GM21737 (cell line): ENCODE results near the gene PDE3A.
"Not testable (repeated sequence)": the region's sequence is repeated elsewhere in the genome, so short reads cannot be mapped to it uniquely, and the experiment has no call there.

Experiments
- ATAC-seq: cut with Tn5 transposase; IDR thresholded peaks from one replicate; pipeline ENCODE4 v1.9.1; 2021; ENCODE audit warnings: mild to moderate bottlenecking, moderate library complexity; ENCODE audit not compliant: unreplicated experiment

Gene PDE3A

GRCh38 chr12:20372326-20373096, 4.2 kb downstream of the PDE3A start:
- ATAC-seq = no peak

DNA sequence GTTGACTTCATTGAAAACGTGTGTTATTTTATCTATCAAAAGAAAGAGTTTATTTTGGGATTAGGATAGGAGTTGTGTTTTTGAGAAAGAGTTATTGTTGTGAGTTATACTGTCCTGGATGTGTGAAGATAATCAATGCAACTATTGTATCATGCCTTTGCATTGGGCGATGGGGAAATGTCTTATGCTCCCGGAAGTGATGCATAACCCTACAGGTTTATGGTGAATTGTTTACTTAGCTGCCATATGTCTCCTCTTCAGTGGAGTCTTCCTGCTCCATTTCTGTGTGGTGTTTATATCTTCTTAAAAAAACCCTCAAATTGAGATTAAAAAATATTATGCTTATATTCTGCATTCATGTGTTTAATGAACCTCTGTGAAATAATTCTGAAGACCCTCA, 6.5 kb downstream of the PDE3A start:
- no peak for ATAC-seq

DNA sequence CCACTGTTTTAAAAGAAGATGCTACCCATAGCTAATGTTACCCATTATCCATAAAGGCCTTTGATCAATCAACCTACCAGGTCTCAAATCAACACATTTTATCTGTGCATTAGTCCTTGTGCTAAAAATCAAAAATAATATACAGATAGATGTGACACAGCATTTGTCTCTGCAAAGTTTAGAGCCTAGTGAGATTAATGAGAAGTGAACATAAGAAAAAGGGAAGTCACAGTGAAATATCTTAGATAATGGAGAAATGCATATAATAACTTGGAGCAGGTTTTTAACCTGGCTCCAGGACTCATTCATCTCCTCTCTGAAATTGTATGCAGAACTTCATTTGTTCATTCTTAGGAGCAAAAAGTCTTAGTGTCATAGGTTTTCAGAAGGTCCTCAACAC, 7.2 kb downstream of the PDE3A start:
- no peak for ATAC-seq

- no peak for ATAC-seq
These were observed 8.6 kb downstream of the PDE3A start for GRCh38 chr12:20376984-20377383.

- no peak for ATAC-seq
These were observed 9.4 kb downstream of the PDE3A start for GRCh38 chr12:20377750-20378149.

DNA sequence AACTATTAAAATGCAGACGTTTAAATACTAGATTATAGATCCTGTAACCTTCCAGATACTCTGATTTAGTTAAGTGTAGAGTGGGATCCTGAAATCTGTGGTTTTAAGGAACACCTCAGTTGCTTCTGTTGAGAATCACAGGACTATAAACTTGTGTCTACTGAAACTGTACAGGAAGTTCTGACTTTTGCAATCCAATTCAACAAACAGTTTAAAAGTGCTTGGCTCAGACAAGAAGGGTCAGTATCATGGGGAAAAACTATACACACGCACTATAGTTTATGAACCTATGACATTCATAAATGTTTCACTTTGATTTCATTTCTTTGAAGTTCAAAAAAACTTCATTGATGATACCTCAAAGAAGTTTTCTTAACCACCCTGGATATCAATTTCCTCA, 13.8 kb downstream of the PDE3A start:
- ATAC-seq = no peak

- ATAC-seq = no peak
These were observed 15.3 kb downstream of the PDE3A start for GRCh38 chr12:20383612-20384011.

GRCh38 chr12:20384836-20385235, 16.5 kb downstream of the PDE3A start:
- not testable (repeated sequence) for ATAC-seq

GRCh38 chr12:20390846-20391245, 22.5 kb downstream of the PDE3A start:
- ATAC-seq = no peak

GRCh38 chr12:20392339-20392738, 24.0 kb downstream of the PDE3A start:
- ATAC-seq = no peak

DNA sequence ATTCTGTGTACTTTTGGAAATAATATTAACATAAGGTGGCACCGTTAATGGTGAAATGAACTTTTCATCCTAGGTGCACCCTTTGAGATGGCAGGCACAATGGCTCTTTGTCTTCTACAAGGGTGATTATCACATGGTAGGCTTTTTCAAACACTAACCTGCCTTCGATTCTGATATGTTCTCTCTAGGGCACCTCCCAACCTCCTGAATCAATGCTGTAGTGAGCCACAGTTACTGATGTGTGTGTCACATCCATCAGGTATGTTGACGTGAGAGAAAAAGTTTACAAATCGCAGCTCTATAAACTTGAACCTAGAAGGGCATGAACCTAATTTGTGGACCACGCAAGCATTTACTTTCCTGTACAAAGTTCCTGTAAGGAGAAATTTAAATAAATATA, 25.4 kb downstream of the PDE3A start:
- ATAC-seq = no peak

DNA sequence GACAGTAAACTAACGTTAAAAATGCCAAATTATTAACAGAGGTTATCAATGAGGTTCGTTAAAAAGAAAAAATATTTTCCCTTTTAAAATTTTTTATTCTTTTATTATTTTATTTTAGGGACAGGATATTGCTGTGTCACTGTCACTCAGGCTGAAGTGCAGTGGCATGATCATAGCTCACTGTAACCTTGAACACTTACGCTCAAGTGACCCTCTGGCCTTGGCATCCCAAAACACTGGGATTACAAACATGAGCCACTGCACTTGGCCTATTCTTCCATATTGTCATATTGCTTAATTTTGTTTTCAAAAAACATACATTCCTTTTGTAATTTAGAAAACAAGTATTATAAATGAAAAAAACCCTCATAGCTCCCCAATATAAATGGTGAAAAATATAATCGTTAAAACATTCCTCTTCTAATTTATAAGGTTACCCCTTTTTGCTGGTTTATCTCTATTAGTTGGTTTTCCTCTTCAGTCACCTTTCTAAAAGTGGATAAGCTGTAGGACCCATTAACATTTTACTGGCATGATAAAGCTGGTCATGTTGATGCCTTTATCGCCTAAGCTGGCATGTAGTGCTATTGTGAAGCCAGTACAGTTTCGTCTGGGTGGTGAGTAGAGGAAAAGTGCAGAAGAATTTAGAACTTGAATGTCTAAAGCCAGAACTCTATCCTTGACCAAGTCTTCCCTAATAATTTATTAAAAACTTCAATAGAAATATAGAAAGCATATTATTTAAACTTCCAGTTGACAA, 27.6 kb downstream of the PDE3A start:
- no peak for ATAC-seq

DNA sequence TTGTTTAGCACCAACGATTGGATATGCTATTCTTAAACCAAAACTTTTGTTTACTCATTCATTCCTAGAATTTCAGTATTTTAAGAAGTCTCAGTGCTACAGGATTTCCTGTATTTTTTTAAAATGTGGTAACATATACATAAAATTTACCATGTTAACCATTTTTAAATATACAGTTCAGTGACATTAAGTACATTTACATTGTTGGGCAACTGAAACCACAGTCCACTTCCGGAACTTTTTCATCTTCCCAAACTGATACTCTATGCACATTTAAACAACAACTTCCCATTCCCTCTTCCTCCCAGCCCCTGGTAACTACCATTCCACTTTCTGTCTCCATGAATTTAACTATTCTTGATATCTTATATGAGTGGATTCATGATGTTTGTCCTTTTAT, 30.3 kb downstream of the PDE3A start:
- ATAC-seq = no peak

DNA sequence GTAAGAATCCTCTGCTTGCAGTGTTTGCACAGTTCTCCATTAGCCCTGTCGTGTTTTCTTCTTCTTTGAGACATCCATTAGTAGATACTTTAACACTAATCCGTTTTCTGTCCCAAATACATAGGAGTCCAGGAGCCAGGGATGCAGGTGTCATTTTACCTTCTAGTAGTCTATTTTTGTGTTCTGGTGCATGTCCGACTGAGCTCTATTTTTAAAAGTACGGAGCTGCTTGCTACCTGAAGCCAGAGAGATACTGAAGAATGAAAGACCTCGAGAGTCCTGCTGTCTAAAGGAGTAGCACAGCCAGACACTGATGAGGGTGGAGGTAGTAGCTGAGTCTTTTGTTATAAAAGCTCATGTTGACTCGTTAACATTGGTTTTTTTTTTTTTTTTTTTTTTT, 31.7 kb downstream of the PDE3A start:
- no peak for ATAC-seq

- ATAC-seq = no peak
These were observed 34.9 kb downstream of the PDE3A start for GRCh38 chr12:20403230-20403629.

DNA sequence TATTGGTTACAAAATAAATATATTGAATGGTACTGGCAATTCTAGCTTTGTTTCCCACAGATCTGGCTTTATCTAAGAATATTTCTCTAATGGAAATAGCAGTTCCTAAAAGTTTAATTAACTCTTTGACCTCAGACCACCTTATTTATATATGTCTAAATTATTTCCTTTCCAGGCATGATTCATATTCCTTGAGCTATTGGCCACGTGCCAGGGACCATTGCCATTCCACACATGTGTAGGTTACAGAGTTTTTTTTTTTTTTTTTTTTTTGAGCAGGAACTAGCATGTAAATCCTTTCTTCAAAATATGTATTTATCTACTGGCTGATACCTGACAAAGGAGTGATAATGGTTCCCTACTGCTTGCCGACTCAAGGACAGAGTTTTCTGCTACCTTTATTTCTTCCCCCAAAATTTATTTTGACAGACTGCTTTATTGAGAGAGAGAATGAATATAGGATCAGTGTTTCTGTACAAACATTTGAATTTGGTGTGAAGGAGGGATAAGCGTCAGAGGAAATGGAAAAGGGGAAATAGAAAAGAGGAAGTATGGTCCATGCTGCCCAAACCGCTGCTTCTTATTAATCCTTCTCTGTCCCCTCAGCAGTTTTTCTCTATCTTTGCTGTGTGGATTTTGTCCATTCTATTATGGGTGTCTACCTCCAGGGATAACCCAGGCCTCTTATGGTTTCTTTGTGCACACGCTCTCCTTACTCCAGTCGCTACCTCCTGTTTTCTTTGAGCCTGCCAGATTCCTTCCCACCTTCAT, 36.4 kb downstream of the PDE3A start:
- no peak for ATAC-seq

- ATAC-seq = no peak
These were observed 41.5 kb downstream of the PDE3A start for GRCh38 chr12:20409607-20410377.

- ATAC-seq = no peak
These were observed 42.4 kb downstream of the PDE3A start for GRCh38 chr12:20410734-20411133.

DNA sequence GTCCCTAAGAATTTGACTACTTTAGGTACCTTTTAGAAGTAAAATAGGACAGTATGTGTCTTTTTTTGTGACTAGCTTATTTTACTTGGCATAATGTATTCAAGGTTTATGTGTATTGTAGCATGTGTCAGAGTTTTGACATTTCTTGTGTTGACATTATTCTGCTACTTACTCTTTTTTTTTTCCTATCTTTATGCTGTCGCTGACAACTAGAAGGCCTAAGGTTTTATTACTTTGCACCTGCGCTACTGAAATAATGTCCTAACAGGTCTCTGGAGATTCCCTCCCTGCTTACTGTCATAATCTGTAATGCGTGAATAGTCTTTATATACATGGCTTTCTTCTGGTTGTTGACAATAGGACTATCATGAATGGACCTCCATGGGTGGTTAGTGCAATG, 43.0 kb downstream of the PDE3A start:
- no peak for ATAC-seq

DNA sequence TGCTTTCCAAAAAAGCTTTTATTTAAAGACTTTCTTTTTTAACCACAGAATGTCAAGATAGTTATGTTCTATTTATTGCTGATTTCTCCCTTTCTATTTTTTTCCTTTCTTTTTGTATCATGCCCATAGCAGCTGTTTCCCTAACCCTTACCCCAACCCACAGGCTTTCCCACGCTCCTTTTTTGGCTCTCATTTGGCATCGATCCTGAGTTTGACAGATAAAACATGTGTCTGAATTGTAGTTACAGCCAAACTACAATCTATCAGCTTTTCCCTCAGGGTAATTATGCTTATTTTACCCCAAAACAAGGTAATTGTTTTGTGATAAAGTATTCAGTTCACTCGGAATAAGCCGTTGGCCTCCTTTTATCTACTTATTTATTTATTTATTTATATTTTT, 46.7 kb downstream of the PDE3A start:
- no peak for ATAC-seq

- no peak for ATAC-seq
These were observed 47.3 kb downstream of the PDE3A start for GRCh38 chr12:20415641-20416040.
